ENCODE data around the gene IMMP2L. TPM values are rescaled to one million over a fixed set of nuclear protein-coding genes. Genes with fewer than 3 reads are reported as not detected.

Gene IMMP2L
- total RNA-seq, 1 experiment from 2014 or later, result 13.6 TPM

DNA sequence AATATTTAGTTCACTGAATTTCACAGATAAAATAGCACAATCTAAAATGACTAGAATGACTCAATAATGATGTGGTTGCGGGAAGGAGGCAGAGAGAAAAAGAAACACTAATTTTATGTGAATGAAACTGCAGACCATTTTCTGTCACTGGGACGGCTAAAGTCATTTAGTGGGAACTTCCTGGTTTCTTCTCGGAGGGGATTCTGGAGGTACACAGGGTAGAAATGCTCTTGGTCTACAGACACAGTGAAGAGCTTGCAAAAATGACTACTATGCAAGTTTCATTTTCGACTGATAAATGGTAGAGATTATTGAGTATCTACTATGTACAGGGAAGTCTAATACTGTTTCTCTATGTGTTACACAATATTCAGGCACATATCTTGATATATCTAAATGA lies 534.9 kb downstream of the IMMP2L start (continued):
- TF ChIP-seq ZNF232 (CRISPR knock-in tag; IDR thresholded peaks at IDR 0.05), result no peak
- TF ChIP-seq TCF7 (CRISPR knock-in tag; IDR thresholded peaks at IDR 0.05; ENCODE audit: low read depth), result no peak
- TF ChIP-seq SP1 (CRISPR knock-in tag; conservative IDR thresholded peaks at IDR 0.05), result no peak
- no peak for TF ChIP-seq GRHL2 (CRISPR knock-in tag; IDR thresholded peaks at IDR 0.05; ENCODE audit: insufficient replicate concordance, severe bottlenecking)

DNA sequence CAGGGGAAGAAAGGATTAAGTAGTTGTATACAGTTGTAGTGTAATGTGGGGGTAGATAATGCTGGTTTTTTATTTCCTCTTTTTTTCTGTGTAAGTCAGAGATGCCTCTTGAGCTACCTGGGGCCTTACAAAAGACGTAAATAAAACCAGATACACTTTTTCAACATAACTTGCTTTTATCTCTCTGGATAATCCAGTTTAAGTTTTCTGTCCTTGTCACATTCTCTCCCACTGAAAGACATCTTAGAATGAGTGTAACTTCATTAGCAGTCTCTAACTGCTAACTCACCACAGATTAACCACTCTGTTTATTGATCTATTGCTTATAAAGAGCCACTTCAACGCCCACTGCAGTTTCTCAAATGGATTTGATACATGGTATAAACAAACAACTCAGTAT lies 535.5 kb downstream of the IMMP2L start:
- no peak for DNase-seq (ENCODE audit: low spot score)
- no peaks in the 10 kb centered on the region for H3K27me3 Mint-ChIP-seq (ENCODE audit: low read depth)
- ChIA-PET CTCF (no interaction called here), POLR2A (no interaction called here)
- ATAC-seq, result no peak
- H3K4me3 Mint-ChIP-seq, result no peak overlapping the region
- H3K36me3 Mint-ChIP-seq, result peaks cover 3% of the 10 kb centered on the region
- peaks cover 2% of the 10 kb centered on the region for H3K9me3 Mint-ChIP-seq
- peaks cover 48% of the 10 kb centered on the region for H3K4me1 Mint-ChIP-seq
- H3K27ac Mint-ChIP-seq, result peak overlapping the region; percentile 67
- TF ChIP-seq, protein P1, sequence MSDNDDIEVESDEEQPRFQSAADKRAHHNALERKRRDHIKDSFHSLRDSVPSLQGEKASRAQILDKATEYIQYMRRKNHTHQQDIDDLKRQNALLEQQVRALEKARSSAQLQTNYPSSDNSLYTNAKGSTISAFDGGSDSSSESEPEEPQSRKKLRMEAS (CRISPR knock-in tag; IDR thresholded peaks at IDR 0.05), result no peak
- TF ChIP-seq, protein P2, sequence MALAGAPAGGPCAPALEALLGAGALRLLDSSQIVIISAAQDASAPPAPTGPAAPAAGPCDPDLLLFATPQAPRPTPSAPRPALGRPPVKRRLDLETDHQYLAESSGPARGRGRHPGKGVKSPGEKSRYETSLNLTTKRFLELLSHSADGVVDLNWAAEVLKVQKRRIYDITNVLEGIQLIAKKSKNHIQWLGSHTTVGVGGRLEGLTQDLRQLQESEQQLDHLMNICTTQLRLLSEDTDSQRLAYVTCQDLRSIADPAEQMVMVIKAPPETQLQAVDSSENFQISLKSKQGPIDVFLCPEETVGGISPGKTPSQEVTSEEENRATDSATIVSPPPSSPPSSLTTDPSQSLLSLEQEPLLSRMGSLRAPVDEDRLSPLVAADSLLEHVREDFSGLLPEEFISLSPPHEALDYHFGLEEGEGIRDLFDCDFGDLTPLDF (CRISPR knock-in tag; IDR thresholded peaks at IDR 0.05), result no peak
- TF ChIP-seq NR3C1 (CRISPR knock-in tag; conservative IDR thresholded peaks at IDR 0.05; ENCODE audit: low read depth) (no peak), RORB (CRISPR knock-in tag; IDR thresholded peaks at IDR 0.05) (no peak), ATF1 (CRISPR knock-in tag; IDR thresholded peaks at IDR 0.05) (no peak), NR2C2 (CRISPR knock-in tag; IDR thresholded peaks at IDR 0.05) (no peak), NR1H2 (CRISPR knock-in tag; IDR thresholded peaks at IDR 0.05) (no peak), ZNF317 (CRISPR knock-in tag; IDR thresholded peaks at IDR 0.05; ENCODE audit: borderline replicate concordance, low read depth) (no peak), PRRX2 (CRISPR knock-in tag; IDR thresholded peaks at IDR 0.05) (no peak)
- TF ChIP-seq, protein P3, sequence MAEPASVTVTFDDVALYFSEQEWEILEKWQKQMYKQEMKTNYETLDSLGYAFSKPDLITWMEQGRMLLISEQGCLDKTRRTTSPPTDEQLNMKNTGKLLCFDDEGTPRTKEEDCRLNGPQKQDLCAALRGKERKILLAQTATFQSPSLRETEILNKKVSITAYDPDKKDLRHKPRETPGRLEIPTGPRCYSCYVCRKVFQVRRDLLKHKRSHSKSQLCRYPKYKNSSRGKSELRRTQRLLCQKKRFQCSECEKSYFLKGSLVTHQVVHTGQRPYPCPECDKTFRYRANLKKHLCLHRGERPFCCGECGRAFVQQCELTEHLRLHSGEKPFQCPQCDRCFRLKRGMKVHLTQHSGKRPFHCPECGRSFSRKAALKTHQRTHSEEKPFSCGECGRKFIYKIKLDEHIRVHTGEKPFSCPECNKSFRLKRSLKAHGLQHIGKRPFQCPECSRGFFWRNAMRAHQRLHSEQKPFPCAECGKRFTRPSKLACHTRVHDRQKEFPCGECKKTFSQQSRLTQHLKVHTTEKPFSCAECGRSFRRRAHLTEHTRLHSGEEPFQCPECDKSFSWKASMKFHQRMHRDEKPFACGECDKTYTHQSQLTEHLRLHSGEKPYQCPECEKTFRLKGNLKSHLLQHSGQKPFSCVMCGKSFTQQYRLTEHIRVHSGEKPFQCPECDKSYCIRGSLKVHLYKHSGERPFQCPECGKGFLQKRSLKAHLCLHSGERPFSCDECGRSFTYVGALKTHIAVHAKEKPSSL (CRISPR knock-in tag; conservative IDR thresholded peaks at IDR 0.05), result no peak
- TF ChIP-seq, protein P4, sequence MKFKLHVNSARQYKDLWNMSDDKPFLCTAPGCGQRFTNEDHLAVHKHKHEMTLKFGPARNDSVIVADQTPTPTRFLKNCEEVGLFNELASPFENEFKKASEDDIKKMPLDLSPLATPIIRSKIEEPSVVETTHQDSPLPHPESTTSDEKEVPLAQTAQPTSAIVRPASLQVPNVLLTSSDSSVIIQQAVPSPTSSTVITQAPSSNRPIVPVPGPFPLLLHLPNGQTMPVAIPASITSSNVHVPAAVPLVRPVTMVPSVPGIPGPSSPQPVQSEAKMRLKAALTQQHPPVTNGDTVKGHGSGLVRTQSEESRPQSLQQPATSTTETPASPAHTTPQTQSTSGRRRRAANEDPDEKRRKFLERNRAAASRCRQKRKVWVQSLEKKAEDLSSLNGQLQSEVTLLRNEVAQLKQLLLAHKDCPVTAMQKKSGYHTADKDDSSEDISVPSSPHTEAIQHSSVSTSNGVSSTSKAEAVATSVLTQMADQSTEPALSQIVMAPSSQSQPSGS (CRISPR knock-in tag; IDR thresholded peaks at IDR 0.05; ENCODE audit: borderline replicate concordance, low read depth), result no peak
- TF ChIP-seq, protein P5, sequence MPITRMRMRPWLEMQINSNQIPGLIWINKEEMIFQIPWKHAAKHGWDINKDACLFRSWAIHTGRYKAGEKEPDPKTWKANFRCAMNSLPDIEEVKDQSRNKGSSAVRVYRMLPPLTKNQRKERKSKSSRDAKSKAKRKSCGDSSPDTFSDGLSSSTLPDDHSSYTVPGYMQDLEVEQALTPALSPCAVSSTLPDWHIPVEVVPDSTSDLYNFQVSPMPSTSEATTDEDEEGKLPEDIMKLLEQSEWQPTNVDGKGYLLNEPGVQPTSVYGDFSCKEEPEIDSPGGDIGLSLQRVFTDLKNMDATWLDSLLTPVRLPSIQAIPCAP (CRISPR knock-in tag; IDR thresholded peaks at IDR 0.05), result no peak
- TF ChIP-seq, protein P6, sequence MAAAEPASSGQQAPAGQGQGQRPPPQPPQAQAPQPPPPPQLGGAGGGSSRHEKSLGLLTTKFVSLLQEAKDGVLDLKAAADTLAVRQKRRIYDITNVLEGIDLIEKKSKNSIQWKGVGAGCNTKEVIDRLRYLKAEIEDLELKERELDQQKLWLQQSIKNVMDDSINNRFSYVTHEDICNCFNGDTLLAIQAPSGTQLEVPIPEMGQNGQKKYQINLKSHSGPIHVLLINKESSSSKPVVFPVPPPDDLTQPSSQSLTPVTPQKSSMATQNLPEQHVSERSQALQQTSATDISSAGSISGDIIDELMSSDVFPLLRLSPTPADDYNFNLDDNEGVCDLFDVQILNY (CRISPR knock-in tag; IDR thresholded peaks at IDR 0.05), result no peak
- TF ChIP-seq, protein P7, sequence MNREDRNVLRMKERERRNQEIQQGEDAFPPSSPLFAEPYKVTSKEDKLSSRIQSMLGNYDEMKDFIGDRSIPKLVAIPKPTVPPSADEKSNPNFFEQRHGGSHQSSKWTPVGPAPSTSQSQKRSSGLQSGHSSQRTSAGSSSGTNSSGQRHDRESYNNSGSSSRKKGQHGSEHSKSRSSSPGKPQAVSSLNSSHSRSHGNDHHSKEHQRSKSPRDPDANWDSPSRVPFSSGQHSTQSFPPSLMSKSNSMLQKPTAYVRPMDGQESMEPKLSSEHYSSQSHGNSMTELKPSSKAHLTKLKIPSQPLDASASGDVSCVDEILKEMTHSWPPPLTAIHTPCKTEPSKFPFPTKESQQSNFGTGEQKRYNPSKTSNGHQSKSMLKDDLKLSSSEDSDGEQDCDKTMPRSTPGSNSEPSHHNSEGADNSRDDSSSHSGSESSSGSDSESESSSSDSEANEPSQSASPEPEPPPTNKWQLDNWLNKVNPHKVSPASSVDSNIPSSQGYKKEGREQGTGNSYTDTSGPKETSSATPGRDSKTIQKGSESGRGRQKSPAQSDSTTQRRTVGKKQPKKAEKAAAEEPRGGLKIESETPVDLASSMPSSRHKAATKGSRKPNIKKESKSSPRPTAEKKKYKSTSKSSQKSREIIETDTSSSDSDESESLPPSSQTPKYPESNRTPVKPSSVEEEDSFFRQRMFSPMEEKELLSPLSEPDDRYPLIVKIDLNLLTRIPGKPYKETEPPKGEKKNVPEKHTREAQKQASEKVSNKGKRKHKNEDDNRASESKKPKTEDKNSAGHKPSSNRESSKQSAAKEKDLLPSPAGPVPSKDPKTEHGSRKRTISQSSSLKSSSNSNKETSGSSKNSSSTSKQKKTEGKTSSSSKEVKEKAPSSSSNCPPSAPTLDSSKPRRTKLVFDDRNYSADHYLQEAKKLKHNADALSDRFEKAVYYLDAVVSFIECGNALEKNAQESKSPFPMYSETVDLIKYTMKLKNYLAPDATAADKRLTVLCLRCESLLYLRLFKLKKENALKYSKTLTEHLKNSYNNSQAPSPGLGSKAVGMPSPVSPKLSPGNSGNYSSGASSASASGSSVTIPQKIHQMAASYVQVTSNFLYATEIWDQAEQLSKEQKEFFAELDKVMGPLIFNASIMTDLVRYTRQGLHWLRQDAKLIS (CRISPR knock-in tag; IDR thresholded peaks at IDR 0.05; ENCODE audit: borderline replicate concordance), result no peak
- TF ChIP-seq, protein P8, sequence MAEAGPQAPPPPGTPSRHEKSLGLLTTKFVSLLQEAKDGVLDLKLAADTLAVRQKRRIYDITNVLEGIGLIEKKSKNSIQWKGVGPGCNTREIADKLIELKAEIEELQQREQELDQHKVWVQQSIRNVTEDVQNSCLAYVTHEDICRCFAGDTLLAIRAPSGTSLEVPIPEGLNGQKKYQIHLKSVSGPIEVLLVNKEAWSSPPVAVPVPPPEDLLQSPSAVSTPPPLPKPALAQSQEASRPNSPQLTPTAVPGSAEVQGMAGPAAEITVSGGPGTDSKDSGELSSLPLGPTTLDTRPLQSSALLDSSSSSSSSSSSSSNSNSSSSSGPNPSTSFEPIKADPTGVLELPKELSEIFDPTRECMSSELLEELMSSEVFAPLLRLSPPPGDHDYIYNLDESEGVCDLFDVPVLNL (CRISPR knock-in tag; IDR thresholded peaks at IDR 0.05; ENCODE audit: borderline replicate concordance, low read depth), result no peak
- TF ChIP-seq, protein P9, sequence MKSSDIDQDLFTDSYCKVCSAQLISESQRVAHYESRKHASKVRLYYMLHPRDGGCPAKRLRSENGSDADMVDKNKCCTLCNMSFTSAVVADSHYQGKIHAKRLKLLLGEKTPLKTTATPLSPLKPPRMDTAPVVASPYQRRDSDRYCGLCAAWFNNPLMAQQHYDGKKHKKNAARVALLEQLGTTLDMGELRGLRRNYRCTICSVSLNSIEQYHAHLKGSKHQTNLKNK (CRISPR knock-in tag; IDR thresholded peaks at IDR 0.05), result no peak
- TF ChIP-seq, protein P10, sequence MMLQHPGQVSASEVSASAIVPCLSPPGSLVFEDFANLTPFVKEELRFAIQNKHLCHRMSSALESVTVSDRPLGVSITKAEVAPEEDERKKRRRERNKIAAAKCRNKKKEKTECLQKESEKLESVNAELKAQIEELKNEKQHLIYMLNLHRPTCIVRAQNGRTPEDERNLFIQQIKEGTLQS (CRISPR knock-in tag; conservative IDR thresholded peaks at IDR 0.05), result no peak
- TF ChIP-seq, protein P11, sequence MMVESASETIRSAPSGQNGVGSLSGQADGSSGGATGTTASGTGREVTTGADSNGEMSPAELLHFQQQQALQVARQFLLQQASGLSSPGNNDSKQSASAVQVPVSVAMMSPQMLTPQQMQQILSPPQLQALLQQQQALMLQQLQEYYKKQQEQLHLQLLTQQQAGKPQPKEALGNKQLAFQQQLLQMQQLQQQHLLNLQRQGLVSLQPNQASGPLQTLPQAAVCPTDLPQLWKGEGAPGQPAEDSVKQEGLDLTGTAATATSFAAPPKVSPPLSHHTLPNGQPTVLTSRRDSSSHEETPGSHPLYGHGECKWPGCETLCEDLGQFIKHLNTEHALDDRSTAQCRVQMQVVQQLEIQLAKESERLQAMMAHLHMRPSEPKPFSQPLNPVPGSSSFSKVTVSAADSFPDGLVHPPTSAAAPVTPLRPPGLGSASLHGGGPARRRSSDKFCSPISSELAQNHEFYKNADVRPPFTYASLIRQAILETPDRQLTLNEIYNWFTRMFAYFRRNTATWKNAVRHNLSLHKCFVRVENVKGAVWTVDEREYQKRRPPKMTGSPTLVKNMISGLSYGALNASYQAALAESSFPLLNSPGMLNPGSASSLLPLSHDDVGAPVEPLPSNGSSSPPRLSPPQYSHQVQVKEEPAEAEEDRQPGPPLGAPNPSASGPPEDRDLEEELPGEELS (CRISPR knock-in tag; IDR thresholded peaks at IDR 0.05), result no peak

Data from WTC11 (cell line).